ENCODE data around the gene USP30. TPM values are rescaled to one million over a fixed set of nuclear protein-coding genes. Genes with fewer than 3 reads are reported as not detected.

The USP30 gene
- total and polyA plus RNA-seq, 10 of the 15 experiments (the other 5 are each of a cell fraction or from before 2014, with no cell fraction given): 2.1 to 16.2 (median 6.4) TPM

DNA sequence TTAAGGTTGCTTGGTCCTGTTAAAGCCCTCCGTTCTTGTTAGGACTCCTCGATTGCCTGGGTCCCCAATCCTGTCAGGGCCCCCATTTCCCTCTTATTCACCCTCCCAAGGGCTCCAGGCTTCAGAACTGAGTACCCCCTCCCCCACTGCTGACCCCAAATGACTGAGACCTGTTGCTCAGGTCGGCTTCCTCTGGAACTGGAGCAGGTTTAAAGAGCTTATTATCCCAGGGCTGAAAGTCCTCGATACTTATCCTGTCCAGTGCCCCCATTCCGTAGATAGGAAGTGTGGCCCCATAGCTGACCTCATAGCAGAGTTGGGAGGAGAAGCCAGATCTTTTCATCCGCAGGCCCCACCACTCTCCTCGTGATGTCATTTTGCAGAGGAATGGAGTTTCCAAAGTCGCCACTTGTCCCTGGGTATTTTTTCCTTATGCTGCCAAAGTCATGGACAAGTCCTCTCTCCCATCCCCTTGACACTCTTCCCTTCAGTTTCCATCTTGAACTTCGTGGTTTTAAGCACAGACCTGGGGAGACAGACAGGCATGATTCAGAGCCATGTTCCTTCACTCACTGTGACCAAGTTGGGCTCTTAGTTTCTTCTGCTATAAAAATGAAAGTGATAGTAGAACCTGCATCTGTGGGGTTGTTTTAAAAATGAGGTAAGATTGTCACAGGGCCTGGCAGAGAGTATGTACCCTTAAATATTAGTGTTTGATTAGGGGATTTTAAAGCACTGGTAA is 1.2 kb downstream of the USP30 start (continued):
- TF ChIP-seq, protein P1, sequence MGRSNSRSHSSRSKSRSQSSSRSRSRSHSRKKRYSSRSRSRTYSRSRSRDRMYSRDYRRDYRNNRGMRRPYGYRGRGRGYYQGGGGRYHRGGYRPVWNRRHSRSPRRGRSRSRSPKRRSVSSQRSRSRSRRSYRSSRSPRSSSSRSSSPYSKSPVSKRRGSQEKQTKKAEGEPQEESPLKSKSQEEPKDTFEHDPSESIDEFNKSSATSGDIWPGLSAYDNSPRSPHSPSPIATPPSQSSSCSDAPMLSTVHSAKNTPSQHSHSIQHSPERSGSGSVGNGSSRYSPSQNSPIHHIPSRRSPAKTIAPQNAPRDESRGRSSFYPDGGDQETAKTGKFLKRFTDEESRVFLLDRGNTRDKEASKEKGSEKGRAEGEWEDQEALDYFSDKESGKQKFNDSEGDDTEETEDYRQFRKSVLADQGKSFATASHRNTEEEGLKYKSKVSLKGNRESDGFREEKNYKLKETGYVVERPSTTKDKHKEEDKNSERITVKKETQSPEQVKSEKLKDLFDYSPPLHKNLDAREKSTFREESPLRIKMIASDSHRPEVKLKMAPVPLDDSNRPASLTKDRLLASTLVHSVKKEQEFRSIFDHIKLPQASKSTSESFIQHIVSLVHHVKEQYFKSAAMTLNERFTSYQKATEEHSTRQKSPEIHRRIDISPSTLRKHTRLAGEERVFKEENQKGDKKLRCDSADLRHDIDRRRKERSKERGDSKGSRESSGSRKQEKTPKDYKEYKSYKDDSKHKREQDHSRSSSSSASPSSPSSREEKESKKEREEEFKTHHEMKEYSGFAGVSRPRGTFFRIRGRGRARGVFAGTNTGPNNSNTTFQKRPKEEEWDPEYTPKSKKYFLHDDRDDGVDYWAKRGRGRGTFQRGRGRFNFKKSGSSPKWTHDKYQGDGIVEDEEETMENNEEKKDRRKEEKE (IDR thresholded peaks at IDR 0.05): no peak
- TF ChIP-seq PAX8 (IDR thresholded peaks at IDR 0.05) (0 out of 2 replicates have a peak, but pooled peaks have one; percentile 35), ZBTB40 (IDR thresholded peaks at IDR 0.05; ENCODE audit: borderline replicate concordance) (peak; percentile 37; the same call in 1 of the 2 replicates), ZNF274 (IDR thresholded peaks at IDR 0.05; ENCODE audit: insufficient read depth, insufficient read length) (no peak), EED (IDR thresholded peaks at IDR 0.05; ENCODE audit: low read depth) (no peak), FOS (IDR thresholded peaks at IDR 0.05; ENCODE audit: borderline replicate concordance, extremely low read depth, insufficient read length) (no peak), CEBPB (IDR thresholded peaks at IDR 0.05; ENCODE audit: borderline replicate concordance in 1 of 2, low read depth in 2 of 2, low read length in 2 of 2) (no peak), TAF1 (IDR thresholded peaks at IDR 0.05; ENCODE audit: borderline replicate concordance, low read depth, low read length) (0 out of 2 replicates have a peak, but pooled peaks have one; percentile 54), STAT1 (conservative IDR thresholded peaks at IDR 0.05) (no peak), NR2C1 (IDR thresholded peaks at IDR 0.05) (no peak), POLR2A (IDR thresholded peaks at IDR 0.05; ENCODE audit: low read depth, low read length) (peak; percentile 60), SMC3 (IDR thresholded peaks at IDR 0.05; ENCODE audit: borderline replicate concordance, low read length) (no peak)
- TF ChIP-seq, protein P2, sequence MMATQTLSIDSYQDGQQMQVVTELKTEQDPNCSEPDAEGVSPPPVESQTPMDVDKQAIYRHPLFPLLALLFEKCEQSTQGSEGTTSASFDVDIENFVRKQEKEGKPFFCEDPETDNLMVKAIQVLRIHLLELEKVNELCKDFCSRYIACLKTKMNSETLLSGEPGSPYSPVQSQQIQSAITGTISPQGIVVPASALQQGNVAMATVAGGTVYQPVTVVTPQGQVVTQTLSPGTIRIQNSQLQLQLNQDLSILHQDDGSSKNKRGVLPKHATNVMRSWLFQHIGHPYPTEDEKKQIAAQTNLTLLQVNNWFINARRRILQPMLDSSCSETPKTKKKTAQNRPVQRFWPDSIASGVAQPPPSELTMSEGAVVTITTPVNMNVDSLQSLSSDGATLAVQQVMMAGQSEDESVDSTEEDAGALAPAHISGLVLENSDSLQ (IDR thresholded peaks at IDR 0.05): peak; percentile 77
- TF ChIP-seq, protein P3, sequence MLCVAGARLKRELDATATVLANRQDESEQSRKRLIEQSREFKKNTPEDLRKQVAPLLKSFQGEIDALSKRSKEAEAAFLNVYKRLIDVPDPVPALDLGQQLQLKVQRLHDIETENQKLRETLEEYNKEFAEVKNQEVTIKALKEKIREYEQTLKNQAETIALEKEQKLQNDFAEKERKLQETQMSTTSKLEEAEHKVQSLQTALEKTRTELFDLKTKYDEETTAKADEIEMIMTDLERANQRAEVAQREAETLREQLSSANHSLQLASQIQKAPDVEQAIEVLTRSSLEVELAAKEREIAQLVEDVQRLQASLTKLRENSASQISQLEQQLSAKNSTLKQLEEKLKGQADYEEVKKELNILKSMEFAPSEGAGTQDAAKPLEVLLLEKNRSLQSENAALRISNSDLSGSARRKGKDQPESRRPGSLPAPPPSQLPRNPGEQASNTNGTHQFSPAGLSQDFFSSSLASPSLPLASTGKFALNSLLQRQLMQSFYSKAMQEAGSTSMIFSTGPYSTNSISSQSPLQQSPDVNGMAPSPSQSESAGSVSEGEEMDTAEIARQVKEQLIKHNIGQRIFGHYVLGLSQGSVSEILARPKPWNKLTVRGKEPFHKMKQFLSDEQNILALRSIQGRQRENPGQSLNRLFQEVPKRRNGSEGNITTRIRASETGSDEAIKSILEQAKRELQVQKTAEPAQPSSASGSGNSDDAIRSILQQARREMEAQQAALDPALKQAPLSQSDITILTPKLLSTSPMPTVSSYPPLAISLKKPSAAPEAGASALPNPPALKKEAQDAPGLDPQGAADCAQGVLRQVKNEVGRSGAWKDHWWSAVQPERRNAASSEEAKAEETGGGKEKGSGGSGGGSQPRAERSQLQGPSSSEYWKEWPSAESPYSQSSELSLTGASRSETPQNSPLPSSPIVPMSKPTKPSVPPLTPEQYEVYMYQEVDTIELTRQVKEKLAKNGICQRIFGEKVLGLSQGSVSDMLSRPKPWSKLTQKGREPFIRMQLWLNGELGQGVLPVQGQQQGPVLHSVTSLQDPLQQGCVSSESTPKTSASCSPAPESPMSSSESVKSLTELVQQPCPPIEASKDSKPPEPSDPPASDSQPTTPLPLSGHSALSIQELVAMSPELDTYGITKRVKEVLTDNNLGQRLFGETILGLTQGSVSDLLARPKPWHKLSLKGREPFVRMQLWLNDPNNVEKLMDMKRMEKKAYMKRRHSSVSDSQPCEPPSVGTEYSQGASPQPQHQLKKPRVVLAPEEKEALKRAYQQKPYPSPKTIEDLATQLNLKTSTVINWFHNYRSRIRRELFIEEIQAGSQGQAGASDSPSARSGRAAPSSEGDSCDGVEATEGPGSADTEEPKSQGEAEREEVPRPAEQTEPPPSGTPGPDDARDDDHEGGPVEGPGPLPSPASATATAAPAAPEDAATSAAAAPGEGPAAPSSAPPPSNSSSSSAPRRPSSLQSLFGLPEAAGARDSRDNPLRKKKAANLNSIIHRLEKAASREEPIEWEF (IDR thresholded peaks at IDR 0.05; ENCODE audit: insufficient replicate concordance, low read depth, low read length): no peak

Data from GM12878 (cell line).